GM18517 (cell line): Measurements from ENCODE around the gene PRMT1.

Experiments used
- ATAC-seq: cut with Tn5 transposase; IDR thresholded peaks from one replicate; pipeline ENCODE4 v1.9.1; 2021; ENCODE audit warnings: mild to moderate bottlenecking, moderate library complexity; ENCODE audit not compliant: unreplicated experiment

PRMT1 gene

GRCh38 chr19:49651029-49651819 lies 25.8 kb upstream of the PRMT1 start:
- ATAC-seq: no peak

GRCh38 chr19:49651820-49652550 lies 25.1 kb upstream of the PRMT1 start:
- ATAC-seq: no peak

GRCh38 chr19:49652551-49653465 lies 24.3 kb upstream of the PRMT1 start:
- no peak for ATAC-seq

GRCh38 chr19:49653466-49653806 lies 23.6 kb upstream of the PRMT1 start:
- ATAC-seq: no peak

GRCh38 chr19:49654581-49654980 lies 22.5 kb upstream of the PRMT1 start:
- ATAC-seq: no peak

GRCh38 chr19:49655570-49656455 lies 21.3 kb upstream of the PRMT1 start:
- ATAC-seq: no peak

GRCh38 chr19:49656456-49657109 lies 20.5 kb upstream of the PRMT1 start:
- ATAC-seq: no peak

GRCh38 chr19:49657493-49658138 lies 19.5 kb upstream of the PRMT1 start:
- ATAC-seq: no peak

GRCh38 chr19:49658139-49658517 lies 18.9 kb upstream of the PRMT1 start:
- ATAC-seq: no peak

- ATAC-seq: no peak
Measured at GRCh38 chr19:49658566-49659442, 18.3 kb upstream of the PRMT1 start.

- no peak for ATAC-seq
Measured at GRCh38 chr19:49660338-49660961, 16.6 kb upstream of the PRMT1 start.

GRCh38 chr19:49662011-49662410 lies 15.1 kb upstream of the PRMT1 start:
- no peak for ATAC-seq

GRCh38 chr19:49663224-49663623 lies 13.8 kb upstream of the PRMT1 start:
- ATAC-seq: no peak

GRCh38 chr19:49664171-49665035 lies 12.7 kb upstream of the PRMT1 start:
- no peak for ATAC-seq

- ATAC-seq: no peak
Measured at GRCh38 chr19:49665036-49665350, 12.1 kb upstream of the PRMT1 start.

GRCh38 chr19:49665351-49666119 lies 11.5 kb upstream of the PRMT1 start, which contains the start of the genes BCL2L12 and IRF3:
BCL2L12 (plus strand) TSS chr19:49665933; CDS start chr19:49666693, 760 bp downstream.
IRF3 (minus strand) TSS chr19:49665857; CDS start chr19:49664838, 1,019 bp downstream.
- ATAC-seq: peak; percentile 72
